ENCODE data around the gene ELAVL1.

GRCh38 chr19:7988307-7988706 lies 17.1 kb downstream of the ELAVL1 start:
- TF ChIP-seq CBFB (CRISPR knock-in tag; IDR thresholded peaks at IDR 0.05) (no peak), FOXJ3 (CRISPR knock-in tag; IDR thresholded peaks at IDR 0.05) (no peak), ZNF232 (CRISPR knock-in tag; IDR thresholded peaks at IDR 0.05) (no peak), POLR2AphosphoS5 (IDR thresholded peaks at IDR 0.05; ENCODE audit: control insufficient read depth, insufficient read depth, low read depth, low read length) (no peak), CTCF (IDR thresholded peaks at IDR 0.05 in 2 of 3, conservative IDR thresholded peaks at IDR 0.05 in 1 of 3; ENCODE audit: insufficient read depth in 2 of 3, low read depth in 1 of 3, low read length in 3 of 3) (no peak), GABPB1 (CRISPR knock-in tag; IDR thresholded peaks at IDR 0.05) (no peak)
